GM23338 (cell line): ENCODE data around the gene AOPEP.

ENCODE experiments used
- CREB1 ChIP-seq: fragments of 250-450 bp; sonication (Bioruptor Pico); IDR thresholded peaks from 2 replicates; pipeline ENCODE4 v1.5.0; 2020; ENCODE audit warnings: low read depth, mild to moderate bottlenecking, moderate library complexity
- EZH2 ChIP-seq: fragments of 200-600 bp; sonication (generic); IDR thresholded peaks from one replicate; pipeline ENCODE4 v1.8.0; 2017; ENCODE audit warnings: antibody characterized with exemption, mild to moderate bottlenecking, low read depth; ENCODE audit not compliant: unreplicated experiment
- EZH2phosphoT487 ChIP-seq: fragments of 200-600 bp; sonication (generic); IDR thresholded peaks from one replicate; pipeline ENCODE4 v1.8.1; 2018; ENCODE audit warnings: antibody characterized with exemption; ENCODE audit not compliant: unreplicated experiment
- JUNB ChIP-seq: IDR thresholded peaks from one replicate; pipeline ENCODE4 v1.6.1; 2016; ENCODE audit warnings: antibody characterized with exemption; ENCODE audit not compliant: unreplicated experiment
- POLR2AphosphoS5 ChIP-seq: IDR thresholded peaks from 2 replicates; pipeline ENCODE4 v1.6.1; 2016; ENCODE audit warnings: antibody characterized with exemption, low read depth
- TF ChIP-seq, protein P1 (sequence below), 2 experiments: fragments of 200-600 bp in 1 of 2; sonication (generic) in 1 of 2; conservative IDR thresholded peaks; 2 replicates each; pipeline versions ENCODE4 v1.5.1 to v1.6.1; 2016 to 2017; ENCODE audit warnings: antibody characterized with exemption in 2 of 2, low read depth in 2 of 2, mild to moderate bottlenecking in 2 of 2, moderate library complexity in 1 of 2
- TF ChIP-seq, protein P2 (sequence below): IDR thresholded peaks from 2 replicates; pipeline ENCODE4 v1.6.1; 2016; ENCODE audit warnings: antibody characterized with exemption
- TF ChIP-seq, protein P3 (sequence below): IDR thresholded peaks from one replicate; pipeline ENCODE4 v1.6.1; 2018; ENCODE audit warnings: antibody characterized with exemption; ENCODE audit not compliant: unreplicated experiment

DNA sequence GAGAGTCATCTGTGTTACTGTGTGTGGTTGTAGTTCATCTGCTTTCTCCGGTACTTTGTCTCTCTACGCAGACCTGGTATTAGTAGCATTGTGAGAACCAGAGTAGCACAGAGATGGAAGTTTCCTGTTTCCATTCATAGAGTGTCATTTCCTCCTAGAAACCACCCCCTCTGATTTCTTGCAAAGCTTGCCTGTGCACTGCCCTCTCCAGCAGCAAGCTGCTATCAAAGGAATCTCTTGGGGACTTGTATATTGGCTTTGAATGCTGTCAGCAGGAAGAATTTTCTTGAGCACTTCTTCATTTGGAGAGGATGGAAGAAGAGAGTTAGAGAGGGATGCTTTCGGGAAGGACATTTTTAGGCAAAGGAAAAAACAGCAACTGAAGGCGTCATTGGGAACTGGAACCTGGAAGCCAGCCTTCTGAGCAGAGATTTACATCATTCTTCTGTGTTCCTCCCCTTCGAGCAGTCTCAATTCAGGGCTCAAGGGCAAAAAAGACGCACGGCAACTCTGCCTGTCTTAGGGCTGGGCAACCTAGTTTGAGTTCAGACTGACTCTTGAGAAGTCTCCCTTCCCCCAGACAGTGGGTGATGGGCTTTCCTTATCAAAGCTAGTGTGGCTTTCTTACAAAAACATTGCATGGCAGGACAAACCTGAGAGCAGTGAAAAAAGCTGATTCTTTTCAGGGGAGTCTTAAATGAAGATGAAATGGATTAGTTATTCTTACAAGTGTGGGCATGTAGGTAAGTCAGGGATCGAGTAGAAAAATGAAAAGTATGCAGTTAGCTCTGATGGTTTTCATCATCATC is 226.3 kb downstream of the AOPEP start:
- TF ChIP-seq POLR2AphosphoS5 (no peak), CREB1 (CRISPR knock-in tag) (no peak), EZH2phosphoT487 (no peak), EZH2 (no peak), JUNB (no peak)
- TF ChIP-seq, protein P1, sequence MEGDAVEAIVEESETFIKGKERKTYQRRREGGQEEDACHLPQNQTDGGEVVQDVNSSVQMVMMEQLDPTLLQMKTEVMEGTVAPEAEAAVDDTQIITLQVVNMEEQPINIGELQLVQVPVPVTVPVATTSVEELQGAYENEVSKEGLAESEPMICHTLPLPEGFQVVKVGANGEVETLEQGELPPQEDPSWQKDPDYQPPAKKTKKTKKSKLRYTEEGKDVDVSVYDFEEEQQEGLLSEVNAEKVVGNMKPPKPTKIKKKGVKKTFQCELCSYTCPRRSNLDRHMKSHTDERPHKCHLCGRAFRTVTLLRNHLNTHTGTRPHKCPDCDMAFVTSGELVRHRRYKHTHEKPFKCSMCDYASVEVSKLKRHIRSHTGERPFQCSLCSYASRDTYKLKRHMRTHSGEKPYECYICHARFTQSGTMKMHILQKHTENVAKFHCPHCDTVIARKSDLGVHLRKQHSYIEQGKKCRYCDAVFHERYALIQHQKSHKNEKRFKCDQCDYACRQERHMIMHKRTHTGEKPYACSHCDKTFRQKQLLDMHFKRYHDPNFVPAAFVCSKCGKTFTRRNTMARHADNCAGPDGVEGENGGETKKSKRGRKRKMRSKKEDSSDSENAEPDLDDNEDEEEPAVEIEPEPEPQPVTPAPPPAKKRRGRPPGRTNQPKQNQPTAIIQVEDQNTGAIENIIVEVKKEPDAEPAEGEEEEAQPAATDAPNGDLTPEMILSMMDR (conservative IDR thresholded peaks at IDR 0.05; ENCODE audit: low read depth in 2 of 2) = no peak
- TF ChIP-seq, protein P2, sequence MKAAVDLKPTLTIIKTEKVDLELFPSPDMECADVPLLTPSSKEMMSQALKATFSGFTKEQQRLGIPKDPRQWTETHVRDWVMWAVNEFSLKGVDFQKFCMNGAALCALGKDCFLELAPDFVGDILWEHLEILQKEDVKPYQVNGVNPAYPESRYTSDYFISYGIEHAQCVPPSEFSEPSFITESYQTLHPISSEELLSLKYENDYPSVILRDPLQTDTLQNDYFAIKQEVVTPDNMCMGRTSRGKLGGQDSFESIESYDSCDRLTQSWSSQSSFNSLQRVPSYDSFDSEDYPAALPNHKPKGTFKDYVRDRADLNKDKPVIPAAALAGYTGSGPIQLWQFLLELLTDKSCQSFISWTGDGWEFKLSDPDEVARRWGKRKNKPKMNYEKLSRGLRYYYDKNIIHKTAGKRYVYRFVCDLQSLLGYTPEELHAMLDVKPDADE = no peak
- TF ChIP-seq, protein P3, sequence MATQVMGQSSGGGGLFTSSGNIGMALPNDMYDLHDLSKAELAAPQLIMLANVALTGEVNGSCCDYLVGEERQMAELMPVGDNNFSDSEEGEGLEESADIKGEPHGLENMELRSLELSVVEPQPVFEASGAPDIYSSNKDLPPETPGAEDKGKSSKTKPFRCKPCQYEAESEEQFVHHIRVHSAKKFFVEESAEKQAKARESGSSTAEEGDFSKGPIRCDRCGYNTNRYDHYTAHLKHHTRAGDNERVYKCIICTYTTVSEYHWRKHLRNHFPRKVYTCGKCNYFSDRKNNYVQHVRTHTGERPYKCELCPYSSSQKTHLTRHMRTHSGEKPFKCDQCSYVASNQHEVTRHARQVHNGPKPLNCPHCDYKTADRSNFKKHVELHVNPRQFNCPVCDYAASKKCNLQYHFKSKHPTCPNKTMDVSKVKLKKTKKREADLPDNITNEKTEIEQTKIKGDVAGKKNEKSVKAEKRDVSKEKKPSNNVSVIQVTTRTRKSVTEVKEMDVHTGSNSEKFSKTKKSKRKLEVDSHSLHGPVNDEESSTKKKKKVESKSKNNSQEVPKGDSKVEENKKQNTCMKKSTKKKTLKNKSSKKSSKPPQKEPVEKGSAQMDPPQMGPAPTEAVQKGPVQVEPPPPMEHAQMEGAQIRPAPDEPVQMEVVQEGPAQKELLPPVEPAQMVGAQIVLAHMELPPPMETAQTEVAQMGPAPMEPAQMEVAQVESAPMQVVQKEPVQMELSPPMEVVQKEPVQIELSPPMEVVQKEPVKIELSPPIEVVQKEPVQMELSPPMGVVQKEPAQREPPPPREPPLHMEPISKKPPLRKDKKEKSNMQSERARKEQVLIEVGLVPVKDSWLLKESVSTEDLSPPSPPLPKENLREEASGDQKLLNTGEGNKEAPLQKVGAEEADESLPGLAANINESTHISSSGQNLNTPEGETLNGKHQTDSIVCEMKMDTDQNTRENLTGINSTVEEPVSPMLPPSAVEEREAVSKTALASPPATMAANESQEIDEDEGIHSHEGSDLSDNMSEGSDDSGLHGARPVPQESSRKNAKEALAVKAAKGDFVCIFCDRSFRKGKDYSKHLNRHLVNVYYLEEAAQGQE = no peak
